ENCODE results near the gene SIK2.
"Not testable (repeated sequence)": the region's sequence is repeated elsewhere in the genome, so short reads cannot be mapped to it uniquely, and the experiment has no call there.

SIK2 gene

GRCh38 chr11:111698852-111699559, 96.8 kb downstream of the SIK2 start:
- no peak for DNase-seq (ENCODE audit: low read depth, low spot score)

GRCh38 chr11:111699579-111700156, 97.4 kb downstream of the SIK2 start:
- no peak for DNase-seq (ENCODE audit: low read depth, low spot score)

GRCh38 chr11:111700162-111700561, 97.9 kb downstream of the SIK2 start:
- no peak for DNase-seq (ENCODE audit: low read depth, low spot score)

- no peak for DNase-seq (ENCODE audit: low read depth, low spot score)
These were observed 100.4 kb downstream of the SIK2 start for GRCh38 chr11:111702623-111703022.

GRCh38 chr11:111703576-111703975, 101.3 kb downstream of the SIK2 start:
- DNase-seq (ENCODE audit: low read depth, low spot score): no peak

- no peak for DNase-seq (ENCODE audit: low read depth, low spot score)
These were observed 104.9 kb downstream of the SIK2 start for GRCh38 chr11:111707039-111707690.

- DNase-seq (ENCODE audit: low read depth, low spot score): no peak
These were observed 105.4 kb downstream of the SIK2 start for GRCh38 chr11:111707691-111708067.

- DNase-seq (ENCODE audit: low read depth, low spot score): no peak
These were observed 112.3 kb downstream of the SIK2 start for GRCh38 chr11:111714522-111714921.

- no peak for DNase-seq (ENCODE audit: low read depth, low spot score)
These were observed 113.0 kb downstream of the SIK2 start for GRCh38 chr11:111715142-111715816.

GRCh38 chr11:111717660-111718059, 115.4 kb downstream of the SIK2 start:
- DNase-seq (ENCODE audit: low read depth, low spot score): not testable (repeated sequence)

- no peak for DNase-seq (ENCODE audit: low read depth, low spot score)
These were observed 116.2 kb downstream of the SIK2 start for GRCh38 chr11:111718436-111718835.

GRCh38 chr11:111718859-111719258, 116.6 kb downstream of the SIK2 start:
- no peak for DNase-seq (ENCODE audit: low read depth, low spot score)

GRCh38 chr11:111719379-111719778, 117.1 kb downstream of the SIK2 start:
- no peak for DNase-seq (ENCODE audit: low read depth, low spot score)

- DNase-seq (ENCODE audit: low read depth, low spot score): no peak
These were observed 118.7 kb downstream of the SIK2 start for GRCh38 chr11:111720801-111721494.

GRCh38 chr11:111722501-111722900, 120.3 kb downstream of the SIK2 start:
- DNase-seq (ENCODE audit: low read depth, low spot score): no peak

- no peak for DNase-seq (ENCODE audit: low read depth, low spot score)
These were observed 121.3 kb downstream of the SIK2 start for GRCh38 chr11:111723595-111723994.

GRCh38 chr11:111724615-111725129, 122.4 kb downstream of the SIK2 start:
- DNase-seq (ENCODE audit: low read depth, low spot score): no peak

- no peak for DNase-seq (ENCODE audit: low read depth, low spot score)
These were observed 123.4 kb downstream of the SIK2 start for GRCh38 chr11:111725621-111726020.

- no peak for DNase-seq (ENCODE audit: low read depth, low spot score)
These were observed 124.1 kb downstream of the SIK2 start for GRCh38 chr11:111726301-111726713.

GRCh38 chr11:111727431-111727830, 125.2 kb downstream of the SIK2 start:
- DNase-seq (ENCODE audit: low read depth, low spot score): no peak

- no peak for DNase-seq (ENCODE audit: low read depth, low spot score)
These were observed 127.0 kb downstream of the SIK2 start for GRCh38 chr11:111729071-111729830.
